Skeletal muscle tissue (tissue), 4 donors: ENCODE measurements around the gene PRKN. TPM values are rescaled to one million over a fixed set of nuclear protein-coding genes. Genes with fewer than 3 reads are reported as not detected.
A peak's percentile ranks its signal among the peaks of the same experiment; 100 is the strongest.

Experiments used
- H3K27ac ChIP-seq: one replicate; pipeline ENCODE4 v1.7.0; 2013; ENCODE audit warnings: mild to moderate bottlenecking, low read depth, low read length, inconsistent platforms
- H3K27me3 ChIP-seq, 3 donors: one replicate each; pipeline ENCODE4 v1.7.0; 2013; ENCODE audit warnings: low read length in 3 of 3; ENCODE audit not compliant: control insufficient read depth in 3 of 3, insufficient read depth in 3 of 3
- H3K36me3 ChIP-seq, 3 donors: one replicate each; pipeline ENCODE4 v1.7.0; 2013; ENCODE audit warnings: low read length in 3 of 3; ENCODE audit not compliant: control insufficient read depth in 3 of 3, insufficient read depth in 3 of 3
- H3K4me1 ChIP-seq, 3 donors: one replicate each; pipeline ENCODE4 v1.7.0; 2013; ENCODE audit warnings: low read length in 3 of 3, mild to moderate bottlenecking in 3 of 3; ENCODE audit not compliant: control insufficient read depth in 3 of 3, insufficient read depth in 3 of 3
- H3K4me3 ChIP-seq, 3 donors: one replicate each; pipeline ENCODE4 v1.7.0; 2013; ENCODE audit warnings: low read length in 3 of 3
- H3K9ac ChIP-seq, 3 donors: one replicate each; pipeline ENCODE4 v1.7.0; 2013; ENCODE audit warnings: low read length in 3 of 3, mild to moderate bottlenecking in 3 of 3, moderate library complexity in 2 of 3, low read depth in 1 of 3
- H3K9me3 ChIP-seq, 3 donors: one replicate each; pipeline ENCODE4 v1.7.0; 2013; ENCODE audit warnings: low read length in 3 of 3; ENCODE audit not compliant: control insufficient read depth in 3 of 3
- total RNA-seq: library from RNA; depleted of rRNA; stranded (reverse); fragments of >200 nt; gene quantifications from one replicate; pipeline ENCODE4 v1.2.3, GENCODE V29; 2014
- donor health status: Osteomylitis.

The PRKN gene
- total RNA-seq, 1 donor from 2014 or later: 16.7 TPM

DNA sequence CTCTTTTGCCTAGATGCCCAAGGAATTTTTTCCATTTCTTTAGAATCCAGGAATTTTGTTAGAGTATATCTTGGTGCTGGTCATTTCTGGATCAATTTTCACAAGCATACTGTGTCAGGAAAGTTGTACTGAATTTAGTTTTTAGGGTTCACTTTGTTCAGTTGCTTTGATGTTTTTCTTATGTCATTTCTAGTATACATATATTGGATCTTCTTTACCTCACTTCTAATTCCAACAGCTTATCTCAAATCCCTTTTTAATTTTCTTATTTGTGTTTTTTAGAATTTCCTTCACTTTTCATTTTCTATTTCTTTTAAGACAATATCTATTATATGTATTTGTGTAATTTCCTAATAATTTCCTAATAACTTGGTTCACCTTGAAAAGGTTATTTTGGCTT is 1172.7 kb downstream of the PRKN start:
- H3K9ac ChIP-seq: no peak overlapping the region
- H3K9me3 ChIP-seq: peaks cover 0 to 6% (median 5%) of the 10 kb centered on the region in 3 donors
- H3K36me3 ChIP-seq: no peaks in the 10 kb centered on the region
- peak overlapping the region in 1 of 3 donors; percentile 5 for H3K4me3 ChIP-seq
- H3K27ac ChIP-seq: no peak overlapping the region
- H3K27me3 ChIP-seq: no peaks in the 10 kb centered on the region
- H3K4me1 ChIP-seq: no peaks in the 10 kb centered on the region

DNA sequence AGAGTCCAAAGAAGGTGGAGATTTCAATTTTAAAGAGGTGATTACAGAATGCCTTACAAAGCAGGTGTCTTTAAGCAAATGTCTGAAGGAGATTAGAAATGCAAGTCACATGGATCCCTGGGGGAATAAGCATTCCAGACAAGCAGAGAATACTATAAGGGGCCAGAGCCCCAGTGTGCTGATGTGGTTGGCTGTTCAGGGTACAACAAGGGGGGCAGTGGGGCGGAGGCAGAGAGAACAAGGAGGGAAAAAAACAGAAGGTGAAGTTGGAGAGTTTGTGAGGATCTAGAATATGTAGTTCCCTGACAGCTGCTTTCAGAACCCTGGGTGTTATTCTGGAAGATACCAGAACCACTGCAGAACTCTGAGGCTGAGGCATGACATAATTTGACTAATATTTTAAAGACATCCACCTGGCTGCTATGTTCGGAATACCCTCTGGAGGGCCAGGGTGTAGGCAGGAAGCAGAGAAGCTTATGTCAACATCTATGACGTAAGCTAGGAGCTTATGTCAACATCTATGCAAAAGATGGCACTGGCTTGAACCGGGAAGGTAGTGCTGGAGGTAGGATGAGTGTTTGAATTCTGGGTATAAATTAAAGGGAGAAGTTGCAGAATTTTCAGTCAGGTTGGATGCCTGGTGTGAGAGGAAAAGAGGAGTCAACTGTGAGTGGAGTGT is 1177.5 kb downstream of the PRKN start:
- no peak overlapping the region for H3K27ac ChIP-seq

DNA sequence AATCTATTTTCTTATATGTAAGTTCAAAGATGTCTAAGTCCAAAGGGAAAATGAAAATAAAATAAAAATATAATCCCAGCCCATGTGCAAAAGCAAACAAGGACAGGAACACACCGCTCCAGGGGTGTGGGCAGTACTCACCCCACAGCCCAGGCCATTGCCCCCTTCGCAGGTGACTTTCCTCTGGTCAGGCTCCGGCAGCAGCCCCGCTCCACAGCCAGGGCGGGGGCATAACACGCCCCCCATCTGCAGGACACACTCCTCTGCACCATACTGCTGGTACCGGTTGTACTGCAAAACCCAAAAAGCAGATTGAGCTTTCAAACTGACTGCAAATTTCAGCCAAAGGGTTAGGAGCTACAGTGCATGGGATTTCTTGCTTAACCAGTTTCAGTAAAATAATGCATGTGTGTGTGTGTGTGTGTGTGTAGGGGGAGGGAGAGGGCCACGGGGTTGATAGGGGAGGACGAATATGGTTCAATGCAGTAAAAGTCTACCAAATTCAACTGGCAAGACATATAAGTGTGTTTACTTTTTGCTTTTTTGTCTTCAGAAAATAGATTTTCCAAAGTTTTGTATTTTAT is 1178.8 kb downstream of the PRKN start:
- no peaks in the 10 kb centered on the region for H3K9me3 ChIP-seq
- no peaks in the 10 kb centered on the region for H3K27me3 ChIP-seq
- no peaks in the 10 kb centered on the region for H3K36me3 ChIP-seq
- H3K27ac ChIP-seq: no peak overlapping the region
- no peak overlapping the region for H3K4me3 ChIP-seq
- no peak overlapping the region for H3K9ac ChIP-seq
- no peaks in the 10 kb centered on the region for H3K4me1 ChIP-seq

More for the DNA sequence above, 1177.5 kb downstream of the PRKN start:
- H3K4me1 ChIP-seq: no peaks in the 10 kb centered on the region
- peaks cover 0 to 2% (median under 1%) of the 10 kb centered on the region in 3 donors for H3K9me3 ChIP-seq
- no peak overlapping the region for H3K9ac ChIP-seq
- no peak overlapping the region for H3K4me3 ChIP-seq
- H3K36me3 ChIP-seq: no peaks in the 10 kb centered on the region
- H3K27me3 ChIP-seq: no peaks in the 10 kb centered on the region

DNA sequence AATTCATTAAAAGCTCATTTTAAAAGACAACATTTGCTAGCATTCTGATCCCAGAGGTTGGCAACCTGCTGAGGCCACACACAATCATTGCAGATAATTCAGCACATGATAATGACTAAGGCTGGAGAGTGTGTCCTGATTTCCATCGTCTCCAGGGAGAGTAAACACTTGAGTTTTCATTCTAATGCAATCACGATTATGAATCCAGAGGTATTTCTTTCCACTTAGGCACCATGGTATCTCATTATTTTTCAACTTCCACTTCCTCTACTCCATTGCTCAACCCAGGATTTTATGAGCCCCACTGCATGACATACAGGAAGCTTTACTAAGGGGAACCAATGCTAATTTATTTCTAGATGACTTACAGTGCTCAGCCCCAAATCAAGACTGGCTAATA is 1179.9 kb downstream of the PRKN start:
- no peaks in the 10 kb centered on the region for H3K4me1 ChIP-seq
- no peaks in the 10 kb centered on the region for H3K27me3 ChIP-seq
- no peak overlapping the region for H3K27ac ChIP-seq
- H3K4me3 ChIP-seq: no peak overlapping the region
- H3K9me3 ChIP-seq: no peaks in the 10 kb centered on the region
- H3K9ac ChIP-seq: no peak overlapping the region
- H3K36me3 ChIP-seq: no peaks in the 10 kb centered on the region

DNA sequence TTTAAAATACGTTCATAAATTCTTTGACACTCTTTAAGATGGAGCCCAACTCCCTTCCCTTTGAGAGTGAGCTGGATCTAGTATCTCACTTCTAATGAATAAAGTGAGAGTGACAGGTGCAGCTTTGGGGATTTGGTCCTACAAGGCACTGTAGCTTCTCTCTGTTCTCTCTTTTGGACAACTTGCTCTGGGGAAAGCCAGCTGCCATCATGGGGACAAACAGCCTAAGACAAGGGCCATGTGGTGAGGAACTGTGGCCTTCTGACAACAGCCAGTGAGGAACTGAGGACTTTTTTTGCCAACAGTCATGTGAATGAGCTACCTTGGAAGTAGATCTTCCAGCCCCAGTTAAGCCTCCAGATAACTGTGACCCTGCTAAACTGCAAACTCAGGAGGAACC is 1180.9 kb downstream of the PRKN start:
- Histone ChIP-seq H3K27ac (no peak overlapping the region), H3K4me1 (no peaks in the 10 kb centered on the region), H3K9ac (no peak overlapping the region), H3K27me3 (no peaks in the 10 kb centered on the region), H3K36me3 (no peaks in the 10 kb centered on the region), H3K4me3 (no peak overlapping the region), H3K9me3 (no peaks in the 10 kb centered on the region)

DNA sequence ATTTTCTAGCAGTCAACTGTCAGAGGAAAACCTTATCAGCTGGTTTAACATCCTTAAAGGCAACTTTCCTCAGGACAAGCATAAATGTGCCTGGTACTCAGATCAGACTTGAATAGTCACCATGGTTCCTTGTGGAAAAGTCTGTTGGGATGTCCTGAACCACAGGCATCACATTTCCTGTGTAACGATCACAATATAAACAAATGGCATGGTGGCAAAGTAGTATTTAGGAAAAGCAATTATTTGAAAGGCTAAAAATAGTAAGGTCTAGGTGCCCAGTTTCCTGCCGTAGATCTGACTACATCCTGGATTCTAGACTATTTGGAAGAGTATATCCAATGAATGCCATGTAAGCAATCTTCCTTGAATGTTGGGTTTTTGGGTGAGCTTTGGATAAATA is 1181.8 kb downstream of the PRKN start:
- Histone ChIP-seq H3K4me1 (no peaks in the 10 kb centered on the region), H3K4me3 (no peak overlapping the region), H3K36me3 (no peaks in the 10 kb centered on the region), H3K27ac (no peak overlapping the region), H3K9ac (no peak overlapping the region), H3K9me3 (no peaks in the 10 kb centered on the region), H3K27me3 (no peaks in the 10 kb centered on the region)

DNA sequence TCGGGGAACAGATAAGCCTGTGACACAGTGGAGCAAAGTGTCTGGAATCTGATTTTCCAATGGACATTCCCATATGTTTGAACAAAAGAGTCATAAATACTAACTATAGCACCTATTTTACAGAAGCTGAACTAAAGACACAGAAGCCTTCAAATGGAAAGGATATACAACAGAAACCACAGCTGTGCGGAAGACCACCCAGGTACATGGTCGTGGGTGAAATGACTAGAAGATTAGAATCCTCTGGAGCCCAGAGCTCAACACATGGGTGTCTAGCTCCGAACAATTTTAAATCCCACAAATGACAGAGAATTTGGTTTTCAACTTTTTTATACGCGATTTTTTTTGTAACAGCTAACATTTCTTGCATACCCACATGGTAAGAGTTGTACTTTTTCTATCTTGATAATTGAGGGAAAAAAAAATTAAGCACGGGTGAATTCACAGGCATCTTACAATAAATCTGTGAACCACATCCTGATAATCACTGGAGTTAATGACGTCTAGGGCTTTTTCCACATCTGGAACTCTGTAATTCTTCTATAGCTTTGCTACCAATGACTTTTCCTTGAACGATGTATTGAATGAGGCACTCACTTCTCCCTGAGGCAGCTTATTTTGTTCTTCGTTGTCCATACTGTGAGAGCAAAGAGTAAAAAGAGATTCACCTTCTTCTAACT is 1182.6 kb downstream of the PRKN start:
- Histone ChIP-seq H3K27me3 (no peaks in the 10 kb centered on the region), H3K27ac (no peak overlapping the region), H3K4me1 (no peaks in the 10 kb centered on the region), H3K36me3 (no peaks in the 10 kb centered on the region), H3K4me3 (no peak overlapping the region), H3K9ac (no peak overlapping the region), H3K9me3 (no peaks in the 10 kb centered on the region)

DNA sequence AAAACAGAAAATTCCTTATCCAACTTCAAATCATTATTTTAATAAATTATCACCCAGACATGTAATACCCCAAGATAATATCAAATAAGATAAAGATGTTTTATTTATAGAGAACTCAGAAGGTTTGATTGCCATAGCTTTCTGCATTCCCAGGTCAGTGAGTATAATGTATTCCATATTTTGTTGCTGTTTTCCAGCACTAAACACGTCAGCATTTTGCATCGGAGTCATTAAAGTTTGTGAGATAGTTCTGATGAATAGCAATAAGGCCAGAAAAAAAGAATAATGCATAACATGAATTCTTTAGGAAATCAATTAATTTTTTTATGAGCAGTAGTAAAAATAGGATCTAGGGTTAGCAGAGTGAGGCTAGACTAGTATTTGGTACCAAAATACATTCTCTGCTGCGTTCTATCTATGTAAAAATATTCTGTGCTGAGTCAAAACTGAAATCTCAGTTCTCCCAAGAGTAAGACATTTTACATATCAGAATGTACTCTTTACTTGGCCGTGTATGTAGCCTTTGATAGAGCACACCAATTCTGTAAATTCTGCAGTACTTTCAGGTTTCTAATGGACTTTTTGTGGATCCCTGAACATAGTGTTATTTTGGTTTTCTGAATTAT is 1183.8 kb downstream of the PRKN start:
- H3K27ac ChIP-seq: no peak overlapping the region
- H3K36me3 ChIP-seq: no peaks in the 10 kb centered on the region
- no peak overlapping the region for H3K9ac ChIP-seq
- no peaks in the 10 kb centered on the region for H3K9me3 ChIP-seq
- no peaks in the 10 kb centered on the region for H3K27me3 ChIP-seq
- no peak overlapping the region for H3K4me3 ChIP-seq
- H3K4me1 ChIP-seq: no peaks in the 10 kb centered on the region

DNA sequence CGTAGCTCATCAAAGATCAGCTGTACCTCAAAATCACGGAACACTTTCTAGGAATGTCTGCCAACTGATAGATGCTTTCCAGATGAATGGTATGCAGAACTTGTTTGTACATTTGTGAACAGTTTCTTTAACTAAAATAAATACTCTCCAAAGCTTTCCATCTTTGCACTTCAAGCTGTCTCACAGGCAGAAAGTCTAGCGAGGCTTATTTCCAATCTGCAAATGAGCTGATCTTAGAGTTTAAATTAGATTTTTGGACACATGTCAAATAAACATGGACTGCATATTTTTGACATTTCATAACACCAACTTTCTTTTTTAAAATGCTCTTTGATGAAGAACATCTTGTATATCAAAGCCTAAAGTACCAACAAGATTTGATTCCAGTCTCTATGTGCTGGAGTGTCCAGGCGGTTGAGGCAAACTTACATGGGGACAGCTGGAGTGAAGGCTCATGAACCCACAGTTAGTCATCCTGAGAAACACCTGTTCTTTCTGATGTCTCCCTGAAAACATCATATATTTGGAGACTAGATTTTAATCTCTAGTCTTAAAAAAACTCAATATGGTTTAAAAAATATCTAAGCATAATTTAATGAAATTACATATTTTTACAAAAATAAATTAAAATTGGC is 1185.1 kb downstream of the PRKN start:
- Histone ChIP-seq H3K9ac (no peak overlapping the region), H3K4me3 (no peak overlapping the region), H3K4me1 (no peaks in the 10 kb centered on the region), H3K27me3 (no peaks in the 10 kb centered on the region), H3K27ac (no peak overlapping the region), H3K36me3 (no peaks in the 10 kb centered on the region), H3K9me3 (no peaks in the 10 kb centered on the region)
